K562 (cell line): ENCODE measurements around the gene APELA. TPM values are rescaled to one million over a fixed set of nuclear protein-coding genes. Genes with fewer than 3 reads are reported as not detected.
"Not testable (repeated sequence)": the region's sequence is repeated elsewhere in the genome, so short reads cannot be mapped to it uniquely, and the experiment has no call there.

Experiments
- ATAC-seq: fragments of 200-7000 bp; cut with Tn5 transposase; 3 replicates; pipeline ENCODE4 v1.9.1; 2020; ENCODE audit warnings: moderate library complexity
- BruUV-seq: library from RNA; stranded (reverse); fragments of 400-500 nt; replicated peaks from 2 replicates; lab custom pipeline; 2021; lab: Mats Ljungman, UMichigan
- CTCF ChIA-PET: fragments of 300-600 bp; formaldehyde crosslinking; extraction: SDS; loops from one replicate; lab custom pipeline; 2021; ENCODE audit warnings: low intra/inter-chr PET ratio; lab: Yijun Ruan, JAX
- POLR2A ChIA-PET: fragments of 300-600, 350-650 bp; sonication (Branson Sonifier 250); formaldehyde crosslinking; extraction: SDS; loops from one replicate; lab custom pipeline; 2021; ENCODE audit warnings: antibody characterized with exemption, inconsistent platforms; lab: Yijun Ruan, JAX
- DNase-seq, 4 experiments: peaks; one replicate each; pipeline versions ENCODE4 v3.0.0 to v3.0.0-alpha.2; 2011 to 2018; ENCODE audit warnings: low spot score in 3 of 4, mixed read lengths in 3 of 4; ENCODE audit errors: extremely low read depth in 1 of 4
- FAIRE-seq: peaks from 2 replicates; lab custom pipeline; 2011; peaks lifted over from hg19 to GRCh38; lab: Jason Lieb, UNC
- H2AFZ ChIP-seq: 2 replicates; pipeline ENCODE4 v1.6.0; 2011; ENCODE audit warnings: low read depth, low read length, control low read depth, inconsistent platforms
- H3K27ac ChIP-seq: fragments of 200-600 bp; 3 replicates; pipeline ENCODE4 v1.8.0; 2011; ENCODE audit warnings: low read depth, mild to moderate bottlenecking, control low read depth, inconsistent platforms, low read length, moderate library complexity, mixed read lengths; ENCODE audit errors: extremely low read depth
- H3K27me3 ChIP-seq, 2 experiments: fragments of 300-600 bp in 1 of 2; 2 replicates in 1 of 2; 3 replicates in 1 of 2; pipeline versions ENCODE4 v1.6.0 to v1.8.0; 2011; ENCODE audit warnings: inconsistent platforms in 2 of 2, low read length in 2 of 2, mild to moderate bottlenecking in 1 of 2, mixed read lengths in 1 of 2, moderate library complexity in 1 of 2; ENCODE audit not compliant: control insufficient read depth in 2 of 2, insufficient read depth in 2 of 2
- H3K36me3 ChIP-seq: fragments of 300-600 bp; 3 replicates; pipeline ENCODE4 v1.8.0; 2011; ENCODE audit warnings: mild to moderate bottlenecking, low read length, inconsistent platforms; ENCODE audit not compliant: control insufficient read depth, insufficient read depth
- H3K4me1 ChIP-seq, 2 experiments: fragments of 200-600 bp in 1 of 2; replicated peaks in 1 of 2; 2 replicates in 1 of 2; 3 replicates in 1 of 2; pipeline versions ENCODE4 v1.5.1 to v1.8.0; 2011; ENCODE audit warnings: inconsistent platforms in 2 of 2, low read length in 2 of 2, mild to moderate bottlenecking in 1 of 2, mixed read lengths in 1 of 2, moderate library complexity in 1 of 2; ENCODE audit not compliant: control insufficient read depth in 2 of 2, insufficient read depth in 2 of 2
- H3K4me2 ChIP-seq: 2 replicates; pipeline ENCODE4 v1.6.1; 2011; ENCODE audit warnings: low read length, control low read depth, inconsistent platforms, mixed read lengths; ENCODE audit not compliant: insufficient read depth
- H3K4me3 ChIP-seq: fragments of 200-600 bp; sonication (generic), shearing (Covaris generic); 2 replicates; pipeline ENCODE4 v1.5.1; 2016; ENCODE audit warnings: control low read depth, inconsistent platforms
- H3K79me2 ChIP-seq: fragments of 200-600 bp; 3 replicates; pipeline ENCODE4 v1.8.0; 2011; ENCODE audit warnings: low read length, inconsistent platforms; ENCODE audit not compliant: control insufficient read depth, insufficient read depth
- H3K9ac ChIP-seq, 2 experiments: 2 replicates each; pipeline versions ENCODE4 v1.6.0 to v1.6.1; 2011; ENCODE audit warnings: low read depth in 2 of 2, low read length in 2 of 2, control low read depth in 1 of 2, inconsistent platforms in 1 of 2, mild to moderate bottlenecking in 1 of 2, mixed read lengths in 1 of 2; ENCODE audit not compliant: insufficient read depth in 1 of 2
- H3K9me1 ChIP-seq: one replicate; pipeline ENCODE4 v1.6.0; 2011; ENCODE audit warnings: inconsistent platforms, mild to moderate bottlenecking, low read length, moderate library complexity; ENCODE audit not compliant: control insufficient read depth, insufficient read depth
- H3K9me3 ChIP-seq: replicated peaks from 2 replicates; pipeline ENCODE4 v1.5.1; 2011; ENCODE audit warnings: low read depth, low read length, inconsistent platforms; ENCODE audit not compliant: control insufficient read depth, insufficient read depth
- H4K20me1 ChIP-seq: replicated peaks from 2 replicates; pipeline ENCODE4 v1.6.1; 2011; ENCODE audit warnings: low read length, inconsistent platforms, mixed read lengths; ENCODE audit not compliant: control insufficient read depth, insufficient read depth
- NUFIP1 ChIP-seq: fragments of 450-650 bp; IDR thresholded peaks from 2 replicates; pipeline ENCODE4 v1.6.1; 2018; ENCODE audit not compliant: partially characterized antibody
- RBM22 ChIP-seq: fragments of 200-400 bp; formaldehyde crosslinking; IDR thresholded peaks from 2 replicates; pipeline ENCODE4 v1.6.1; 2018; ENCODE audit warnings: low read length, low read depth; ENCODE audit not compliant: poor library complexity, severe bottlenecking
- SMAD2 ChIP-seq: fragments of 150-350 bp; IDR thresholded peaks from 2 replicates; pipeline ENCODE4 v1.6.1; 2014; ENCODE audit warnings: low read depth, mild to moderate bottlenecking, low read length
- ZNF174 ChIP-seq: fragments of 250-450 bp; sonication (Bioruptor Pico); IDR thresholded peaks from 2 replicates; pipeline ENCODE4 v1.4.0; 2020; ENCODE audit warnings: mild to moderate bottlenecking
- ZNF324 ChIP-seq: fragments of 250-450 bp; sonication (Bioruptor Pico); IDR thresholded peaks from 2 replicates; pipeline ENCODE4 v1.4.0; 2020; ENCODE audit warnings: mild to moderate bottlenecking
- ZNF707 ChIP-seq: fragments of 250-450 bp; sonication (Bioruptor Pico); conservative IDR thresholded peaks from 2 replicates; pipeline ENCODE4 v1.8.0; 2022; ENCODE audit warnings: inconsistent platforms, mild to moderate bottlenecking, moderate library complexity
- WGBS: fragments of 100-300 bp; shearing (Covaris generic); methylation state at CpG from one replicate; pipeline ENCODE4 v1.1.6; 2016; ENCODE audit warnings: low coverage, mixed read lengths; ENCODE audit not compliant: insufficient coverage; ENCODE audit errors: missing lambda C conversion rate; 5-methylcytosine and 5-hydroxymethylcytosine counted together
- in situ Hi-C: fragments of 300-500 bp; cut with MboI; formaldehyde crosslinking; loops from 4 replicates; pipeline ENCODE4 v1.15.0; 2018; ENCODE audit warnings: inconsistent platforms, mixed read lengths
- intact Hi-C: fragments of 100-400 bp; cut with micrococcal nuclease; formaldehyde crosslinking; loops from 2 replicates; pipeline ENCODE4 v1.14.2; 2022
- polyA plus RNA-seq, 8 experiments: library from polyadenylated mRNA; depleted of rRNA in 4 of 8; stranded (reverse) in 5 of 8; unstranded in 3 of 8; fragments of >200 nt; fragmentation: Nextera tagmentation in 2 of 8; fragmentation: Illumina TruSeq in 1 of 8; extraction: Ambion mirVana in 2 of 8; extraction: Trizol in 1 of 8; gene quantifications; 2 replicates each; pipeline versions ENCODE4 v1.2.1 to v1.2.3, GENCODE V29; 2011 to 2014; ENCODE audit warnings: inconsistent platforms in 1 of 8, missing spikeins in 1 of 8
- total RNA-seq, 7 experiments: library from RNA; depleted of rRNA in 6 of 7; stranded (reverse); fragments of >200 nt in 6 of 7; fragmentation: Illumina TruSeq in 2 of 7; extraction: Trizol in 2 of 7; gene quantifications; 2 replicates each; pipeline versions ENCODE4 v1.2.1 to v1.2.3, GENCODE V29; 2011 to 2021; ENCODE audit warnings: low replicate concordance in 1 of 7

Gene APELA
- total and polyA plus RNA-seq, 9 of the 15 experiments (the other 6 are each of a cell fraction or from before 2014, with no cell fraction given) = not detected

DNA sequence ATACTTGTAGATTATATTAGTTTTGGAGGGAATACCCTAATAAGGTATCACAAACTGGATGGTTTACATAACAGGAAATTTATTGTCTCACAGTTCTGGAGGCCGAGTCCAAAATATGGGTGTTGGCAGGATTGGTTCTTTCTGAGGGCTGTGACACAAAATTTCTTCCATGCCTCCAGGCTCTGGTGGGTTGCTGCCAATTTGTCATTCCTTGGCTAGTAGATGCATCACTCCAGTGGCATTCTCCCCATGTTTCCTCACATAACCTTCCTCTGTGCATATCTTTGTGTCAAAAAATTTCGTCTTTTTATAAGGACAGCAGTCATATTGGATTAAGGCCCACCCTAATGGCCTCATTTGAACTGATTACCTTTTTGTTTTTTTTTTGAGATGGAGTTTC is 49.3 kb downstream of the APELA start:
- in situ Hi-C loops = no loop called here
- H2AFZ ChIP-seq = no peak overlapping the region
- 0% methylated on average over 2 of the region's 2 CpGs for WGBS
- no peaks in the 10 kb centered on the region for H3K9me3 ChIP-seq
- ATAC-seq = no peak
- no peak for TF ChIP-seq NUFIP1
- TF ChIP-seq ZNF174 (CRISPR knock-in tag) = no peak
- TF ChIP-seq ZNF707 (CRISPR knock-in tag) = no peak
- no peak for TF ChIP-seq ZNF324
- TF ChIP-seq SMAD2 = no peak
- TF ChIP-seq RBM22 = no peak
- H3K4me1 ChIP-seq = no peaks in the 10 kb centered on the region
- FAIRE-seq = no peak
- peaks cover 8 to 13% of the 10 kb centered on the region in 2 experiments; a peak in 4 of 5 replicates for H3K27me3 ChIP-seq
- no peak overlapping the region for H3K27ac ChIP-seq
- CTCF ChIA-PET = no interaction called here
- no peaks in the 10 kb centered on the region for H4K20me1 ChIP-seq
- no TSS peak for BruUV-seq
- POLR2A ChIA-PET = no interaction called here
- no peak for DNase-seq
- no peaks in the 10 kb centered on the region for H3K79me2 ChIP-seq
- no peak overlapping the region for H3K4me3 ChIP-seq
- H3K36me3 ChIP-seq = no peaks in the 10 kb centered on the region
- H3K9ac ChIP-seq = no peak overlapping the region
- no peaks in the 10 kb centered on the region for H3K9me1 ChIP-seq
- H3K4me2 ChIP-seq = no peak overlapping the region
- intact Hi-C loops = no loop called here

GRCh38 chr4:164927101-164927500 is 50.1 kb downstream of the APELA start:
- in situ Hi-C loops, DNase-seq, ATAC-seq, H3K9me3 ChIP-seq, BruUV-seq, H3K79me2 ChIP-seq, H3K4me2 ChIP-seq, H2AFZ ChIP-seq, POLR2A ChIA-PET, H4K20me1 ChIP-seq, H3K9ac ChIP-seq, H3K27ac ChIP-seq, H3K4me1 ChIP-seq, CTCF ChIA-PET, H3K9me1 ChIP-seq, intact Hi-C loops, H3K36me3 ChIP-seq, H3K4me3 ChIP-seq: not testable (repeated sequence)
- FAIRE-seq = peak; percentile 56
- H3K27me3 ChIP-seq = peaks cover 8 to 13% of the 10 kb centered on the region in 2 experiments; a peak in 4 of 5 replicates
- 0% methylated on average over 2 of the region's 2 CpGs for WGBS
